Measurements from ENCODE around the gene DSG2.
"Not testable (repeated sequence)": the region's sequence is repeated elsewhere in the genome, so short reads cannot be mapped to it uniquely, and the experiment has no call there.

The DSG2 gene

GRCh38 chr18:31497836-31498573, at the start of gene DSG2:
Gene DSG2 (plus strand): TSS chr18:31498177. CDS start chr18:31498252, 75 bp downstream.
- no peak for DNase-seq

DNA sequence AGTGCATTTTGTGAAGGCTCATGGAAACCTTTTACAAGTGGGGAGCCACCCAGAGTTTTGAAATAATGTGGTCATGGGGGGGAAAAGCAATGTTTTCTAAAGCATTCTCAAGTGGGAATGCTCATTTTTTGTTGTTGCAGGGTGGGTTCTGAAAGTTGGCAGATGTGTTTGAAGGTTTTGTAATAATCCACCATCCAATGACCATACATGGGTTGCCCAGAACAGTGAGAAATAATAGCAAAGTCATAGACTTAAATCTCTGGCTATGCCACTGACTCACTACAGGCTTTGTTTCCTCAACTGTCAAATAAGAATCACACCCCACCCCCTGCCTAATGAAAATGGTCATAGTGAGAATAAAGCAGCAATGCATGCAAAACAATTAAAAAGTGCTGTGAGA, 47.6 kb upstream of the DSG2 start:
- no peak for DNase-seq

DNA sequence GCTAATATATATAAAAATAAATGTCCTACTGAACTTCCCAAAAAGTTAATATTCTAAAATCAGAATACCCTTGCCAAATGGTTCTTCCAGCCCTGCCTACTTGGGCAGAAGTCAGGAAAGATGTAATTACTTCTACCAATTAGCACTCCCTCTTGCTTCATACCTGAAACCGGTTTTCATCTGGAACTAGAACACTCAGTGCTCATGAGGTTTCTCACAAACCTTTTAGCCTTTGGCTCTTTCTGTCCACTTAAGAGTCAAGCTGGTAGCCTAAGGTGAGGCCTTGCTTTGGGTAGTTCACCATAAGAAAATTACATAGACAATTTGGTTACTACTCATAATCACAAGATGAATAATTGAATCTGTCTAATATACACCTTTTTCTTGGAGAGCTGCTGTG, 46.4 kb upstream of the DSG2 start:
- DNase-seq, result no peak

- DNase-seq, result no peak
These were observed 43.8 kb upstream of the DSG2 start for GRCh38 chr18:31454066-31454708.

DNA sequence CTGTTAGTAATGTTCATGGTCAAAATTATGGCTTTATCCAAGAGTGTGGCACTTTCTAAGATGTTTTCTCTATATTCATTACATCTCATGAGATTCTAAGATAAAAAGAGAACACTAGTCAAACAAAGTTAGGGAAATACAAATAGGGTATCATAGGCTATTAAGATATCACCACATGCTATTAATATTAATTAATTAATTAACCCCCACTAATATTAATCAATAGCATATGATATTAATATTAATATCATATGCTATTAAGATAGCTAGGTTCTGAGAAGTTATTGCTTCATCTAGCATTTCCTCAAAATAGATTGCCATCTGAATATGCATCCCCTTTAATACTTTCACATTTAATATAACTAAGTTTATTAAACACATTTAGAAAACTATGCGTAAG, 28.3 kb upstream of the DSG2 start:
- no peak for DNase-seq

- no peak for DNase-seq
These were observed 19.3 kb upstream of the DSG2 start for GRCh38 chr18:31478688-31479087.

DNA sequence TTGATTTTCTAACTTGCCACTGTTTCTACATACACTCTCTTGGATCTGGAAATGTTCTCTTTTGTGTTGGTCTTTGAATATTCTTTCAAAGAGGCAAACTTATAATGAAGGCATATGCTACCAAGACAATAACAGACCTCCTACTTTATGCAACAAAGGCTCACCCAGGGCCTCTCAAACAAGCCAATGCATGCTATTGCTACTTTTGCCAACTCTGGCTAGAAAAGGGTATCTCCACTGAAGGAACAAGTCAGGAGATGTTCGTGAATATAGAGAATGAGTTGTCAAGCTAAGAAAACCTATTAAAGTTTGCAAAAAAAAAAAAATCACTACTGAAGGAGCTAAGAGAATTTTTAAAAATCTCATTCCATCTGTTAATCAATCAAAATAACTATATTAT, 15.9 kb upstream of the DSG2 start:
- no peak for DNase-seq

DNA sequence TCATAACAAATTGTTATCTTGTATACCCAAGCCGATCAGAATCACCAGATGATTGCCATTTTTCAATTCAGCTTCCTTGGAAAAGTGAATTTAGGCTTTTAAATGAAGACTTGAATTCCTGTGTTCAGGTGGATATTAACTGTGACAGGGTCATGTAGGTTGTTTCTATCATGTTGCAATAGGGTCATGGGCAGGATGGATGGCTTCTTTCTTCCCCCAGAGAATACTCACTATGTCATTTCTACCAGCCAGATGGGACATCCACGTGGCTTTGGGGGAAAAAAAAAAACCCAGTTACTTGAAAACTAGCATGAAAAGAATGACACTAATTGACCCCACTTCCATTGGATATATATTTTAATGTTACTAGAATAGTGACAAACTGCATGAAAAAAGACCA, 14.6 kb upstream of the DSG2 start:
- DNase-seq, result no peak

- DNase-seq, result no peak
These were observed 13.5 kb upstream of the DSG2 start for GRCh38 chr18:31484461-31484860.

- DNase-seq, result no peak
These were observed 11.8 kb upstream of the DSG2 start for GRCh38 chr18:31486165-31486564.

DNA sequence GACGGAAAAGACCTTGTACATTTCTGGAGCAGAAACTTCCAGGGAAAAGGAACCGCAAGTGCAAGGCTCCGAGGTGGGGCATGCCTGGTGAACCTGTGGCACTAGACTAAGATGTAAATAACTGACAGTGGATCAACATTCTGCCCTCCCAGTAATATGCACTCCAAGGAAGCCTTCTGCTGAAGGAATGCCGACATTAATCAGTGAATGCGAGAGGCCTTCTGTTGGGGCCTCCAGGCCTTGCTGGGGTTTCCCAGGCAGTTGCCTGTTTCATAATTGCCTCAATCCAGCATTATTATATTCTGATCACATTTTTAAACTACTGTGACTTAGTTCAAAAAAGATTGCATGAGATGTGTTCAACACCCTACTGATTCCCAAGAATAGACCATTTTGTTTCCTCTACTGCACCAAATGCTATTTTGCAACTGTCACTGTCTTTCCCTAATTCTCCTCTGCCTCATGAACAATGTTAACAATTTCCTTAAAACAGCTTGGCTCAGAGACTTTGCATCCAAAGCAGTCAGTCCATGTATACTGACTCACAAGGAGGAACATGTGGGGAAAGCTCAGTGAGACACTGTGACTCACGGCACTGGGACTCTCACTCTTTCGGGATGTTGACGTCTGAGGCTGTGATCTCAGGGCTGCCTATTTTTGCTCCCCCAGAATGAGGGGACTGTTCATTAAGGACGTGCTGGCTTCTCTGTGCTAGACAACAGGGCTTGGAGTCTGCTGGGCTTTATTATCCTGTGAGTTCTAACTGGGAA, 10.5 kb upstream of the DSG2 start:
- DNase-seq, result no peak

DNA sequence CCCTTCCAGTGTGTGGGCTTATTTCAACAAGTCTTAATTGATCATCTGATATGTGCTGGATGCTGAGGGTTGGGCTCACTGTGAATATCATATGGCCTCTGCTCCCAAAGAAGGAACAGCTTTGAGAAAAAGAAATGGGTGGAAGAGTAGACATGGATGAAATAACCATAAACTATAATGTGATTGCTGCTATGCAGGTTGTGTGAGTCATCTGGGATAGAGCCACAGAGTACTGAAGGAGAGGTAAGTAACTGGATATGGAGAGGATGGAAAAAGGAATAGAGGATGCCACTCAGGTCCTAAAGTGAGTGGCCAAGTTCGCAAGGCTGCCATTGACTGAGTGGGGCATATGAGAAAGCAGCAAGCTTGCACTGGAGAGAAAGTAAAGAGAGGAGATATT, 8.7 kb upstream of the DSG2 start:
- no peak for DNase-seq

DNA sequence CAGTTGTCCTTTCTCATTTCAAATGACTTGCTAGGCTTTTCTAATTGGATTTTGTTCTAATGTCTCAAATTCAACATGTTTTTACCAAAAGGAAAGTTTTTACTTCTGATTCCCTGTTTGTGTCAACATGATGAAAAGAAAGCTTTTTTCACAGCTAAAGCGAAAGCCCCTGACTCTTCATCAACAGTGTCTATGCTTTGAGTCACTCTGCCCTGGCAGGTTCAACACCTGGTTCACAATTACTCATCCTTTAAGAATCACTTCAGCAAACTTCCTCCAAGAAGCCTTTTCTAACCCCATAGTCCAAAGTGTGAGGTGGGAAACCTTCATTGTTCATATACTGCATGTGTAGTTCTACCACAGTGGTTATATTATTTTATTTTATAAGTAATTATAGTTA, 7.6 kb upstream of the DSG2 start:
- DNase-seq, result no peak

- DNase-seq, result no peak
These were observed 7.1 kb upstream of the DSG2 start for GRCh38 chr18:31490833-31491232.

DNA sequence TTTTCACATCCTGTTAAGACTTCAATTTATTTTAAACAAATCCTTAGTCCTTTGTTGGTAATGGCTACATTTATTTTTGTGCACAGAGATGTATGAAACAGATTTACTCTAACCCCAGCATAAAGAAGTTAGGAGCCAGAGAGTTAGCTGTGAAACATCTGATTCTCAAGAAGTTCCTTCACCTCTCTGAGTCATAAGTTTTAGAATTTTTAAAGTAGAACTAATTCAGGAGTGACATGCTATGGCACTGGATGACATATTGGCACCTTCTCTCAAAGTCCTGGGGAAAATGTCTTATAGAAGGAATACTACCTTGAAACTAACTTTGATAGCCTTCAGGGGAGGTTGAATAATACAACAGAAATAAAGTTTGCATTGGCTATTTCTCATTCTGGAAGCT, 6.4 kb upstream of the DSG2 start:
- DNase-seq, result no peak

GRCh38 chr18:31492671-31493070, 5.3 kb upstream of the DSG2 start:
- no peak for DNase-seq

DNA sequence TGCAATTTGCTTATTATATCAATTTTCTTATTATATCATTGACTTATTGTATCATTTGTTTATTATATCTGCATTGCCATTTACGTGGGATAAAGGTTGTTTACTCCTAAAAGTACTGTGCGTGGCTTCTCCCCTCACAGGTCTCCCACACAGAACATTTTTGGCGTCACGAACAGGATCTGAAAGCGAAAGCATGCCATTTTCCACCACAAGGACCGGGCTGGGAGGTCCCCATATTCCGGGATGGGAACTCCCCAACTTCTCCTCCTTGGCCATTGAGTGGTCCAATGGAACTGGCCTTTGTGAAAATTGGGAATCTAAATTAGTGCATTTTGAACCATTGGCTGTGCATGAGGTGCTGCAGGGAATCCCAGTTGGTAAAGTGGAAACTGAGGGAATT, 4.8 kb upstream of the DSG2 start:
- DNase-seq, result no peak

DNA sequence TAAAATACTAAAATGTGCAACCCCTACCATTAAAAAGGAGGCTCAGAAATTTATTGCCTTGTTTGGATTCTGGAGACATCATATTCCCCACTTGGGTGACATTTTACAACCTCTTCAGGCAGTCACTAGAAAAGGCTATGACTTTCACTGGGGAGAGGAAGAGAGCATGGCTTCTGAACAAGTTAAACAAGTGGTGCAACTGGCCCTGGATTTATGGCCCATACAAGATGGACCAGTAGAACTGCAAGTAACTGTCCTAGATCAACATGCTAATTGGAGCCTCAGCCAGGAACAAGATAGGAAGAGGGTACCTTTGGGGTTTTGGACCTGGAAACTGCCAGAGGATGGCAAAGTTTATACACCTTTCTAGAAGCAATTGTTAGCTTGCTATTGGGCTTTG, 4.0 kb upstream of the DSG2 start:
- no peak for DNase-seq

DNA sequence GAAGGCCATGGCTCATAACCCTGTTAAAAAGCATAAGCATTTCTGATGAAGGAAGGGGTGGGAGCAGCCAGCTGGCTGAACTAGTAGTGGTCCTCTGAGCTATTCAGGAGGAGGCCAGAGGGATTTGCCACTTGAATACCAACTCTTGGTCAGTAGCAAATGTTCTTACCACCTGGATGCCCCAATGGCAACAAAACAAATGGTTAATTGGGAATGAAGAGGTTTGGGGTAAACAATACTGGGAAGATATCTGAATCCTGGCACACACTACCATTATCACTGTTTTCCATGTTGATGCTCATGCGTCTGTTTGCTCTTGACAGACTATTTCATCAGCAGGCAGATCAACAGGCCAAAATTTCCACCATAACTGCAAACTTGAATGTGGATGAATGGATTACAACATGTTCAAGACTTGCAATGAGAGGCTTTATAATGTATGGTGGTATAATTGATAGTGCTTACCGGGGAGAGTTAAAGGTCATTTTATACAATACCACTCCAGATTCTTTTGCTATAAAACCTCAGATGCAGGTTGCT, 3.2 kb upstream of the DSG2 start:
- not testable (repeated sequence) for DNase-seq

- DNase-seq, result no peak
These were observed 557 bp upstream of the DSG2 start for GRCh38 chr18:31497404-31497835.

- no peak for DNase-seq
These were observed 872 bp downstream of the DSG2 start for GRCh38 chr18:31498574-31499524.

DNA sequence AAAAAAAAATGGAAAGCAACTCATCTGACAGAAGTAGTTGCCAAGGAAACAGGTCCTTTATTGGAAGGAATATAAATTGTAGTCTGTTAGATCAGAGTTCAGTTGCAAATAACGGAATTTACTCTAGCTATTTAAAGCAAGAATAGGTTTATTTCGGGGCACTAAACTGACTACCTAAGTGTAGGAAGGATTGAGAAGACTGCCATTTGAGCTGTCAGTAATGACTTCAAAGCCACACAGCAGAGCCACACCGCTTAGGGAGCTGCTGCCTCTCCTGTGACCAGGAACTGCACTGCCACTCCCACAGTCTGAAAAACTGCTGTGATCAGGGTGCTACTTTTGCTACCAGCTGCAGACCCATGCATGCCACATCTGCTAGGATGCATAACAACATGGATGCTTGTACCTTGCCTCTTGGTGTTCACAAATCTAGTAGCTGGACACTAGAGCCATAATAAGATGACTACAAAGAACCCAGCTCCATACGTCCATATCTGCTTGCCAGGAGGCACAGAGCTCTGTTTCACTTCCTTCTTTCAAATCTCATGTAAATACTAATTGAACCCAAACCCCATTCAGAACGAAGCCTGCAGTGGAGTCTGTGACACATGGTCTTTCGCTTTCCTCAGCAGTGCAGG, 2.2 kb downstream of the DSG2 start:
- DNase-seq, result no peak

Measured in NCI-H2029 treated with DMSO at 0.1 percent for 48 hours (cell line).